SHP77 (cell line): ENCODE data around the gene CRYAA.
"Not testable (repeated sequence)": the region's sequence is repeated elsewhere in the genome, so short reads cannot be mapped to it uniquely, and the experiment has no call there.

Experiments
- DNase-seq, 2 experiments: peaks; one replicate each; lab custom pipeline; 2025; lab: John Stamatoyannopoulos, UW

Gene CRYAA

GRCh38 chr21:43177043-43177906 is 8.5 kb downstream of the CRYAA start:
- not testable (repeated sequence) for DNase-seq

DNA sequence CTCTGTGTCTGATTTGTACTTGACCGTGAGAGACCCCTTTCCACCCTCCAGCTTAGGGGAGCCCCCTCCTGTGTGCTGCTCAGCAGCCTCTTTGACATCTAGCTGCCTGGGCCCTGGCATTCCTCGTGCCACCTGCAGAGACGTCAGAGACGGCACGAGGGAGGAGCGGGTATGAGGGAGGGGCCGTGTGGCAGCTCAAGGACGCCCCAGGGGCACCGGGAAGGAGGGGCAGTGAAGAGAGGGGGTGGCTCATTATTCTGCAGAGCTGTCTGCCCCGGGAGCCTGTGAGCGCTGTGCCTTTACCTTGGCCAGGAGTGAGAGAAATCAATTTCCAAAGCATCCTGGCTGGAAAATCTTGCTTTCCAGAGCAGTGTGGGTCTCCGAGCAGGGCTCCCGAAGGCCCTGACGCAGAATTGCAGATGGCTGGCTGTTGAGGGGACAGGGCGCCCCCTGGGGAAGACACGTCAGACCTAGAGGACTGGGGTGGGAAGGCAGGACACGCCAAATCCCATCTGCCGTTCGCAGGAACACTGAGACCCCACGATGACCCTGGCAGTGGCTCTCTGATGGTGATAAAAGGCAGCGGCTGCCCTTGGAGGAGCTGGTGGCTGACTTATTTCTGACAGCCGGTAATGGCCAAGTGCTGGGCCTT is 9.5 kb downstream of the CRYAA start:
- not testable (repeated sequence) for DNase-seq

DNA sequence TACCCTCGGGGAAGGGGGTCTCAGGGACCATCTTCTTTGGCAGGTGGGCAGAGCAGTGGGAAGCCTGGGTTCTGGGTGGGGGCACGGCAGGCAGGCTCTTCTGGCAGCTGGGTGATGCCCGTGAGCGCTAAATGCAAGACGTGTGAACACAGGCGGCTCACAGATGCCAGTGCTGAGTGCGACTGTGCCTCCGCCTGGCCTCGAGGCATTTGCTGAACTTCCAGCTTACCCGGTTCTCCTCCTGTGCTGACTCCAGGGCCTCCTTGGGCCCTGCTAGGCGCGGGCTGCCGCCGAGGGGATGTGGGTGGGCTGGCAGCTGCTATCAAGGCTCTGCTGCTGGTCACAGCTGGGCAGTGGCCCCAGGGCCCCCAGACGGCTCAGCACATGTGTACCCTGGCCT is 12.2 kb downstream of the CRYAA start:
- DNase-seq = not testable (repeated sequence)

DNA sequence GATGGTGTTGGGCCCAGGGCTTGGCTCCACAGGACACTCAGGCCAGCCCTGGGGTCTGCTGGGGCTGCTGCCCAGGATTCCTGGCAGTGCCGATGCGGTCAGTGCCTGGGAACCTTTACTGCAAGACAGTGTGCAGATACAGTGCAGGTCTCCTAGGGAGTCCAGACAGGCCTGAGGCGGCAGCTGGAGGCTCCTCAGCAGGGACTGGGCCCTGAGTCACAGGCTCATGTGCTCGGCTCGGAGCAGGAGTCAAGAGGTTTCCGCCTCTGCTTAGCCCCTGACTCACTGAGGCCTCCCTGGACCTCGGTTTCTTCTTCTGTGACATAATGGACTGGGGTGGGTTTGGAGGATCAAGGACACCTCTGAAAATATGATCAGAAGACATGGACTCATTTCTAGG is 18.5 kb downstream of the CRYAA start:
- DNase-seq = not testable (repeated sequence)

- no peak for DNase-seq
Measured at GRCh38 chr21:43187715-43188114, 18.9 kb downstream of the CRYAA start.

- DNase-seq = no peak
Measured at GRCh38 chr21:43188181-43188580, 19.4 kb downstream of the CRYAA start.

- DNase-seq = no peak
Measured at GRCh38 chr21:43188592-43189210, 19.9 kb downstream of the CRYAA start.

GRCh38 chr21:43189936-43190335 is 21.1 kb downstream of the CRYAA start:
- DNase-seq = no peak

- no peak for DNase-seq
Measured at GRCh38 chr21:43190544-43190943, 21.7 kb downstream of the CRYAA start.

DNA sequence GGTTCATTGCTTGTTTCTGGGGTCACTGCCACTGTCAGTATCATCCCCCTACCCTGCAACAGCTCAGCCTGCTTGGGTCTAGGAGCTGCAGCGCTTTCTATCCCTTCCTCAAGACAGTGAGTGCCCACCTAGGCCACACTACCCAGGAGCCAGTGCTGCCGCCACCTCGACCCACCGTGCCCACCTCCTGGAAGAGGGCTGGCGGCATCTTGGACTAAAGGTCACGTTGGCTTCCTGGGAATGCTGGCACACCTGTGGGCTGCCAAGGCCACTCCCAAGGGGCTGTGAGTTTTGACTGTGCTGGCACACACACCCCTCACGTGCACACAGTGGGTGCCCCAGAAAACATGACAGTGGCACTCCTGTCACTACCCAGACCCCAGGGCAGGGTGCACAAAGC is 22.1 kb downstream of the CRYAA start:
- no peak for DNase-seq

DNA sequence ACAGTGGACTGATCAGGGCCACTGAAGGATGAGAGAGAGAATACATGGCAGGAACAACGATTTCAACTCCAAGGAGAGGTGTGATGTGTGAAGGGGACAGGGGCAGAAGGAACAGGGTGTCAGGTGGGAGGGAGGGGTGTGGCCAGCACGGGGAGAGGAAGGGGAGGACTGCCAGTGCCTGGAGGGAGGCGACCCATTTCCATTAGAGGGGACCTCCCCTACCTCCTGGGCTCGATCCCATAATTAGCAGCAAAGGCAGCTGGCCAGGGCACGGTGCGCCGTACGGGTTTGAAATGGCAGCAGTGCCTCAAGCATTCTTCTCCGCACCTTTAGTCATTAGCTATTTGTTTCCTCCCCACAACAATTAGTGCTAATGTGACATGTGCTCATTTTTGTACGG is 22.7 kb downstream of the CRYAA start:
- no peak for DNase-seq

- DNase-seq = no peak
Measured at GRCh38 chr21:43191971-43192370, 23.2 kb downstream of the CRYAA start.

DNA sequence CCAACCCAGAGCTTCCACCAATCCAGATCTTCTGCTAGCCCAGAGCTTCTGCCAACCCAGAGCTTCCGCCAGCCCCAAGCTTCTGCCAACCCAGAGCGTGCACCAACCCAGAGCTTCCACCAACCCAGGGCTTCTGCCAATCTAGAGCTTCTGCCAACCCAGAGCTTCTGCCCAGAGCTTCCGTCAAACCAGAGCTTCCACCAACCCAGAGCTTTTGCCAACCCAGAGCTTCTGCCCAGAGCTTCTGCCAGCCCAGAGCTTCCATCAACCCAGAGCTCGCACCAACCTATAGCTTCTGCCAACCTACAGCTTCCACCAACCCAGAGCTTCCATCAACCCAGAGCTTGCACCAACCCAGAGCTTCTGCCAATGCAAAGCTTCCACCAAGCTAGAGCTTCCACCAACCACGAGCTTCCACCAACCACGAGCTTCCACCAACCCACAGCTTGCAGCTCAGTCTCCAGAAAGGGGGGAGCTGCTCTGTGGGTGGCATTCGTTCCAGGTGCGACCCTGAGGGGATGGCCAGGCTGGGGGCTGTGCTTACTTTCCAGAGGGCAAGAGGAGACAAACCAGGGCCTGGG is 23.8 kb downstream of the CRYAA start:
- DNase-seq = no peak

GRCh38 chr21:43193088-43193650 is 24.4 kb downstream of the CRYAA start:
- DNase-seq = no peak

DNA sequence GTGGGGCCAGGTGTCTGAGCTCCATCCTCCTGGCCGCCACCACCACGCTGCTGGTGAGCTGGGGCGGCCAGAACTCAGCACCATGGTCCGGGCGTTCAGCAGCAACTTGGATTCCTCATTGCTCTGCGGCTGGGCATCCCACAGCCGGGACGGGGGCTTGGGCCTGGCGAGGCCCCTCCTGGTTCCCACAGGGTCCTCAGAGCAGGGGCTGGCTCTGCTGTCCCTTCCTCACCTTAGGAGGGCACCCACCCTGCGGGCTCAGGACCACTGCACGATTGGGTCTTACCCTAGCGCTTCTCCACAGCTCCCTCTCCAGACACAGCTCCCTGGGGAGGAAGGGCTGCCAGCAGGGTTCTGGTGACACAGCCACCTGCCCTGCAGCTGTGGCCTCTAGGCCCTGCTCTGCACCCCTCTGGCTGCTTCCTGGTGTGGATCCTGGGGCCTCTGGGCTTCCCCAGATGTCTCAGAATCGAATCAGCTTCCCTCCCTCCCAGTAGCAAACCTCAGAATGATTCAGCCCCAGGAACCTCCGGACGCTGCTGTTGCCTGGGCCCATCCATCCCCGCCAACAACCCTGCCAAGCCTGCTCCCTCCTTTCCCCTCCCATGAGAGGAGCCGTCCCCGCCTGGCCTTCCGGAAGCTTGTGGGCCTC is 25.0 kb downstream of the CRYAA start:
- no peak for DNase-seq

- no peak for DNase-seq
Measured at GRCh38 chr21:43194303-43195120, 25.7 kb downstream of the CRYAA start.

GRCh38 chr21:43195121-43196021 is 26.6 kb downstream of the CRYAA start:
- no peak for DNase-seq

DNA sequence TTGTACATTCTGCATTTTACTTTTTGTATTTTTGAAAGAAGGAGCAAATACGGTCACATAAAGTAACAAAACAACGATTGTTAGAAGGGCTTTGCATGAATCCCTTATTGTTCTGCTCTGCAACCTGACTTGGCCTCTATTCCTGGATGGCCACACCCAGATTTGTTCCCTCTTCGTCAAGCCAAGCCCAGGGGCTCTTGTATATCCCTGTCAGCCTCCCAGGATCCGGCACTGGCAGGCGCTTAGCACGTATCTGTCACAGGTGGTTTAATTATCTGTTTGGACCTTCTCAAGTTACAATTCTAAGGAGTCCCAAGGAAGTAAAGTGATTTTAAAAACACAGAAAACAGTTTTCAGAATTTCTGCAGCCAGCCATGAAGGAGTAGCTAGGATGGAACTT is 28.0 kb downstream of the CRYAA start:
- DNase-seq = no peak

- DNase-seq = no peak
Measured at GRCh38 chr21:43198376-43198775, 29.6 kb downstream of the CRYAA start.

DNA sequence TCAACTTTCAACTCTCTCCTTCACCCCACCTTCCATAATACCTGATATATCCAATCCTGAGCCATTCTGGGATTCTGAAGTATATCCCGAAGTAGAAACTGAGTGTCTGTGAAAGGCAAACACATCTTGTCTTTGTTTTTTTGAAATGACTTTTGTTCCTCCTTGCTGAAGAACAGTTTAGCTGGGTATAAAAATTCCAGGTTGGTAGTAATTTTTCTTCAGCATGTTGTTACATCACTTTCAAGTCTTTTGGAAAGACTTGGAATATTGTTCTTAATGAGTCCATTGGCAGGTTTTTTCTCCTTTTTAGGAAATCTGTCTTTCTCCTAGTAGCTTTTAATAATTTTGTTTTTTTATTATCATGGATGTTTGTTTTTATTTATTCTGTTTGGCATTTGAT is 32.7 kb downstream of the CRYAA start:
- DNase-seq = no peak
